Activated CD8-positive, alpha-beta memory T cell treated with anti-CD3 and anti-CD28 coated beads, Interleukin-2, amount 50 U/mL, for 48 hours (primary cell): Measurements from ENCODE around the gene RBFOX2.
"Not testable (repeated sequence)": the region's sequence is repeated elsewhere in the genome, so short reads cannot be mapped to it uniquely, and the experiment has no call there.

Experiments used
- DNase-seq: peaks from one replicate; pipeline ENCODE4 v3.0.0-alpha.2; 2020

RBFOX2 gene

GRCh38 chr22:36003972-36004674, 24.5 kb downstream of the RBFOX2 start:
- no peak for DNase-seq

GRCh38 chr22:36002718-36003260, 25.8 kb downstream of the RBFOX2 start:
- no peak for DNase-seq

- DNase-seq: no peak
These were observed 26.5 kb downstream of the RBFOX2 start for GRCh38 chr22:36002084-36002483.

GRCh38 chr22:35998748-35999147, 29.9 kb downstream of the RBFOX2 start:
- DNase-seq: no peak

- no peak for DNase-seq
These were observed 31.2 kb downstream of the RBFOX2 start for GRCh38 chr22:35997438-35997837.

GRCh38 chr22:35996596-35996995, 32.0 kb downstream of the RBFOX2 start:
- DNase-seq: no peak

GRCh38 chr22:35995772-35996171, 32.9 kb downstream of the RBFOX2 start:
- DNase-seq: no peak

GRCh38 chr22:35995348-35995747, 33.3 kb downstream of the RBFOX2 start:
- DNase-seq: no peak

GRCh38 chr22:35993727-35994126, 34.9 kb downstream of the RBFOX2 start:
- not testable (repeated sequence) for DNase-seq

- DNase-seq: no peak
These were observed 35.4 kb downstream of the RBFOX2 start for GRCh38 chr22:35993048-35993714.

GRCh38 chr22:35991168-35991567, 37.5 kb downstream of the RBFOX2 start:
- DNase-seq: no peak

- no peak for DNase-seq
These were observed 40.6 kb downstream of the RBFOX2 start for GRCh38 chr22:35988030-35988429.

- DNase-seq: no peak
These were observed 41.1 kb downstream of the RBFOX2 start for GRCh38 chr22:35987487-35987886.

GRCh38 chr22:35986088-35986487, 42.5 kb downstream of the RBFOX2 start:
- no peak for DNase-seq

- no peak for DNase-seq
These were observed 43.3 kb downstream of the RBFOX2 start for GRCh38 chr22:35985371-35985770.

- no peak for DNase-seq
These were observed 44.1 kb downstream of the RBFOX2 start for GRCh38 chr22:35984183-35985175.

- DNase-seq: no peak
These were observed 46.7 kb downstream of the RBFOX2 start for GRCh38 chr22:35981900-35982299.

GRCh38 chr22:35978889-35979288, 49.7 kb downstream of the RBFOX2 start:
- no peak for DNase-seq

GRCh38 chr22:35978201-35978600, 50.4 kb downstream of the RBFOX2 start:
- DNase-seq: no peak

GRCh38 chr22:35977136-35977535, 51.5 kb downstream of the RBFOX2 start:
- no peak for DNase-seq

GRCh38 chr22:35973388-35973787, 55.2 kb downstream of the RBFOX2 start:
- no peak for DNase-seq

GRCh38 chr22:35972559-35972958, 56.1 kb downstream of the RBFOX2 start:
- no peak for DNase-seq

GRCh38 chr22:35971456-35972119, 57.0 kb downstream of the RBFOX2 start:
- no peak for DNase-seq
